GM19035 (cell line): ENCODE results near the gene SGO2.
A peak's percentile ranks its signal among the peaks of the same experiment; 100 is the strongest.

ENCODE experiments used
- ATAC-seq: cut with Tn5 transposase; IDR thresholded peaks from one replicate; pipeline ENCODE4 v1.9.1; 2021; ENCODE audit not compliant: unreplicated experiment

SGO2 gene

GRCh38 chr2:200525882-200526651 is at the start of gene SGO2:
TSS of gene SGO2 (plus strand) at chr2:200526207. CDS start at chr2:200532976, 6,769 bp downstream.
- peak; percentile 99 for ATAC-seq

- no peak for ATAC-seq
Observed at GRCh38 chr2:200476836-200477235, 49.2 kb upstream of the SGO2 start.

- no peak for ATAC-seq
Observed at GRCh38 chr2:200477667-200478131, 48.3 kb upstream of the SGO2 start.

- no peak for ATAC-seq
Observed at GRCh38 chr2:200479692-200480265, 46.2 kb upstream of the SGO2 start.

GRCh38 chr2:200482194-200482593 is 43.8 kb upstream of the SGO2 start:
- no peak for ATAC-seq

- ATAC-seq: peak; percentile 66
Observed at GRCh38 chr2:200483729-200484198, 42.2 kb upstream of the SGO2 start.

GRCh38 chr2:200484934-200485333 is 41.1 kb upstream of the SGO2 start:
- no peak for ATAC-seq

GRCh38 chr2:200486529-200486928 is 39.5 kb upstream of the SGO2 start:
- no peak for ATAC-seq

- no peak for ATAC-seq
Observed at GRCh38 chr2:200488169-200488568, 37.8 kb upstream of the SGO2 start.

- ATAC-seq: no peak
Observed at GRCh38 chr2:200490001-200490400, 36.0 kb upstream of the SGO2 start.

- ATAC-seq: no peak
Observed at GRCh38 chr2:200492656-200493055, 33.4 kb upstream of the SGO2 start.

- no peak for ATAC-seq
Observed at GRCh38 chr2:200494048-200494447, 32.0 kb upstream of the SGO2 start.

- no peak for ATAC-seq
Observed at GRCh38 chr2:200496696-200497095, 29.3 kb upstream of the SGO2 start.

- no peak for ATAC-seq
Observed at GRCh38 chr2:200498402-200499162, 27.4 kb upstream of the SGO2 start.

GRCh38 chr2:200502196-200502595 is 23.8 kb upstream of the SGO2 start:
- no peak for ATAC-seq

- ATAC-seq: no peak
Observed at GRCh38 chr2:200506679-200507078, 19.3 kb upstream of the SGO2 start.

- ATAC-seq: no peak
Observed at GRCh38 chr2:200507179-200507578, 18.8 kb upstream of the SGO2 start.

- peak; percentile 4 for ATAC-seq
Observed at GRCh38 chr2:200509235-200509611, 16.8 kb upstream of the SGO2 start.

- ATAC-seq: peak; percentile 98
Observed at GRCh38 chr2:200509612-200510433, 16.2 kb upstream of the SGO2 start, which contains the start of gene KCTD18. TSS of gene KCTD18 (minus strand) at chr2:200510068. CDS start at chr2:200507016, 3,052 bp downstream.

- ATAC-seq: no peak
Observed at GRCh38 chr2:200515155-200515554, 10.9 kb upstream of the SGO2 start.

- ATAC-seq: no peak
Observed at GRCh38 chr2:200523158-200523557, 2.8 kb upstream of the SGO2 start.
